Chondrocyte (in vitro differentiated cells): ENCODE measurements around the gene MAP4. TPM values are rescaled to one million over a fixed set of nuclear protein-coding genes. Genes with fewer than 3 reads are reported as not detected.

Experiments
- DNase-seq: peaks from one replicate; pipeline ENCODE4 v3.0.0; 2021; ENCODE audit warnings: mixed read lengths, low spot score
- H3K27ac Mint-ChIP-seq: one replicate; pipeline ENCODE4 v1.8.0; 2021; ENCODE audit warnings: mild to moderate bottlenecking, moderate library complexity, mixed read lengths; ENCODE audit not compliant: unreplicated experiment
- H3K27me3 Mint-ChIP-seq: 2 replicates; pipeline ENCODE4 v1.8.0; 2021; ENCODE audit warnings: low read depth, mixed read lengths
- H3K36me3 Mint-ChIP-seq: 2 replicates; pipeline ENCODE4 v1.8.0; 2021; ENCODE audit warnings: low read depth, mixed read lengths
- H3K4me1 Mint-ChIP-seq: 2 replicates; pipeline ENCODE4 v1.8.0; 2021; ENCODE audit warnings: low read depth, mild to moderate bottlenecking, mixed read lengths
- H3K4me3 Mint-ChIP-seq: one replicate; pipeline ENCODE4 v1.8.0; 2021; ENCODE audit warnings: mild to moderate bottlenecking, moderate library complexity, mixed read lengths; ENCODE audit not compliant: unreplicated experiment
- H3K9me3 Mint-ChIP-seq: 2 replicates; pipeline ENCODE4 v1.8.0; 2021; ENCODE audit warnings: low read depth, mixed read lengths
- total RNA-seq: library from RNA; stranded (reverse); gene quantifications from 3 replicates; pipeline ENCODE4 v1.2.1, GENCODE V29; 2021
- TF ChIP-seq, protein P1 (sequence below): fragments of 200-600 bp; sonication (generic); IDR thresholded peaks from 2 replicates; pipeline ENCODE4 v1.5.0; 2021; ENCODE audit warnings: antibody characterized with exemption, mild to moderate bottlenecking, moderate library complexity

MAP4 gene
- total RNA-seq, 1 donor from 2014 or later, result 401 TPM

DNA sequence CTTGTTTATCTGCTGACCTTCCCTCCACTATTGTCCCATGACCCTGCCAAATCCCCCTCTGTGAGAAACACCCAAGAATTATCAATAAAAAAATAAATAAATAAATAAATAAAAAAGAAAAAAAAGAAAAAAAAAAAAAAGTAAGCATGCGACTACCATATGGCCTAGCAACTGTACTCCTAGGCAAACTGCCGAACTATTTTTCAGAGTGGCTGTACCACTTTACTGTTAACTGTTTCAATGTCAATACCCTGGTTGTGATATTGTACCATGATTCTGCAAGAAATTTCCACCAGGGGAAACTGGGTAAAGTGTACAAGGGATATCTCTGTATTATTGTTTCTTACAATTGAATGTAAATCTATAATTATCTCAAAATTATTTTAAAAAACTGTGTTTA is 41.3 kb upstream of the MAP4 start:
- Mint-ChIP-seq H3K4me1 (peaks cover 25% of the 10 kb centered on the region), H3K36me3 (peaks cover 4% of the 10 kb centered on the region), H3K9me3 (no peaks in the 10 kb centered on the region), H3K27ac (no peak overlapping the region), H3K4me3 (no peak overlapping the region), H3K27me3 (no peaks in the 10 kb centered on the region)
- TF ChIP-seq, protein P1, sequence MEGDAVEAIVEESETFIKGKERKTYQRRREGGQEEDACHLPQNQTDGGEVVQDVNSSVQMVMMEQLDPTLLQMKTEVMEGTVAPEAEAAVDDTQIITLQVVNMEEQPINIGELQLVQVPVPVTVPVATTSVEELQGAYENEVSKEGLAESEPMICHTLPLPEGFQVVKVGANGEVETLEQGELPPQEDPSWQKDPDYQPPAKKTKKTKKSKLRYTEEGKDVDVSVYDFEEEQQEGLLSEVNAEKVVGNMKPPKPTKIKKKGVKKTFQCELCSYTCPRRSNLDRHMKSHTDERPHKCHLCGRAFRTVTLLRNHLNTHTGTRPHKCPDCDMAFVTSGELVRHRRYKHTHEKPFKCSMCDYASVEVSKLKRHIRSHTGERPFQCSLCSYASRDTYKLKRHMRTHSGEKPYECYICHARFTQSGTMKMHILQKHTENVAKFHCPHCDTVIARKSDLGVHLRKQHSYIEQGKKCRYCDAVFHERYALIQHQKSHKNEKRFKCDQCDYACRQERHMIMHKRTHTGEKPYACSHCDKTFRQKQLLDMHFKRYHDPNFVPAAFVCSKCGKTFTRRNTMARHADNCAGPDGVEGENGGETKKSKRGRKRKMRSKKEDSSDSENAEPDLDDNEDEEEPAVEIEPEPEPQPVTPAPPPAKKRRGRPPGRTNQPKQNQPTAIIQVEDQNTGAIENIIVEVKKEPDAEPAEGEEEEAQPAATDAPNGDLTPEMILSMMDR, result no peak
- no peak for DNase-seq

DNA sequence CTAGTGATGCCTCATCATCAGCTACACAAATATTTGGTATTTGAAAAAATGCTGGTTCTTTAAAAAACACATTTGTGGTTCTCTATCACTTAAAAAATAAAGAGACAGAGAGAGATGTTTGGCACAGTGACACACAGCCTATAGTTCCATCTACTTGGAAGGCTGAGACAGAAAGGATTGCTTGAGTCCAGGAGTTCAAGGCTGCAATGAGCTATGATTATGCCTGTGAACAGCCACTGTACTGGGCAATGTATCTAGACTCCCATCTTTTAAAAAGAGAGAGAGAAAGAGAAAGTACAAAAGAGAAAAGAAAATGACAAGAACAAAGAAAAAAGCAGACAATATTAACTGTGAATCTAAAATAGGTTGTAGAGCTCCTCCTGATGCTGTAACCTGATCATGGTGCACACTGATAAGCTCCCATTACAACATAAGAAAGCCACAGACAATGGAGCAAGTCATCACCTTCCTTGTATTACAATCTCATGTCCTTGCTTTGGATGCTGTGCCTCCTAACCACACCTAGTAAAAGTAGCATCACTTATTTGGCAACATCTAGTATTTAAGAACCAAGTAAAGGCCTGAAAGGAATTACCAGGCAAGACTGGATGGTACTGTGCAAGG is 31.7 kb upstream of the MAP4 start:
- Mint-ChIP-seq H3K4me3 (no peak overlapping the region), H3K36me3 (peaks cover 13% of the 10 kb centered on the region), H3K9me3 (no peaks in the 10 kb centered on the region), H3K4me1 (peaks cover 34% of the 10 kb centered on the region), H3K27me3 (no peaks in the 10 kb centered on the region), H3K27ac (peak overlapping the region; percentile 46)
- TF ChIP-seq, protein P1, result no peak
- DNase-seq, result no peak

DNA sequence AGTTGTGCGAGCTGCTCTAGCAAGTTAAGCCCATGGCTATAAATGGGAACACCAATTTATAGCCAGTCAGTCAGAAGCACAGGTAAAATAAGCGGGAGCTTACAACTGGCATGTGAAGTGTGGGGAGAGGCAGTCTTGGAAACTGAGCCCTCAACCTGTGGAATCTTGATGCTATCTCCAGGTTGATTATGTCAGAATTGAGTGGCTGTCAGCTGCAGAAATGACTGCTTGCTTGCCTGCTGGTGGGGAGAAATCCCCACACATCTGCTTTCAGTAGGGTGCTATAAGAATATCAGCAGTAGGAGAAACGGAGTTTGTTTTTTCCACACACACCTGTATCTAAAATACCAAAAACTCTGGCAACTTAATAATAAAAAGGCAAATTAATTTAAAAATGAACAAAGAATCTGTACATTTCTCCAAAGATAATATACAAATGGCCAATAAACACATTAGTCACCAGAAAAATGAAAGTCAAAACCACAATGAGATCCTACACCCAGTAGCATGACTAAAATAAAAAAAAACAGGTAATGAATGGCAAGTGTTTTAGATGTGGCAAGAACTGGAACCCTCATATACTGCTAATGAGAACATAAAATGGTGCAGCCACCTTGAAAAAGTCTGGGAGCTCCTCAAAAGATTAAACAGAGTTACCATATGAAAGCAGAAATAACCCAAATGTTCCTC is 26.0 kb upstream of the MAP4 start:
- Mint-ChIP-seq H3K36me3 (peaks cover 3% of the 10 kb centered on the region), H3K9me3 (no peaks in the 10 kb centered on the region), H3K4me1 (peaks cover 45% of the 10 kb centered on the region), H3K27ac (peak overlapping the region; percentile 76), H3K27me3 (no peaks in the 10 kb centered on the region), H3K4me3 (no peak overlapping the region)
- TF ChIP-seq, protein P1, result no peak
- DNase-seq, result no peak

DNA sequence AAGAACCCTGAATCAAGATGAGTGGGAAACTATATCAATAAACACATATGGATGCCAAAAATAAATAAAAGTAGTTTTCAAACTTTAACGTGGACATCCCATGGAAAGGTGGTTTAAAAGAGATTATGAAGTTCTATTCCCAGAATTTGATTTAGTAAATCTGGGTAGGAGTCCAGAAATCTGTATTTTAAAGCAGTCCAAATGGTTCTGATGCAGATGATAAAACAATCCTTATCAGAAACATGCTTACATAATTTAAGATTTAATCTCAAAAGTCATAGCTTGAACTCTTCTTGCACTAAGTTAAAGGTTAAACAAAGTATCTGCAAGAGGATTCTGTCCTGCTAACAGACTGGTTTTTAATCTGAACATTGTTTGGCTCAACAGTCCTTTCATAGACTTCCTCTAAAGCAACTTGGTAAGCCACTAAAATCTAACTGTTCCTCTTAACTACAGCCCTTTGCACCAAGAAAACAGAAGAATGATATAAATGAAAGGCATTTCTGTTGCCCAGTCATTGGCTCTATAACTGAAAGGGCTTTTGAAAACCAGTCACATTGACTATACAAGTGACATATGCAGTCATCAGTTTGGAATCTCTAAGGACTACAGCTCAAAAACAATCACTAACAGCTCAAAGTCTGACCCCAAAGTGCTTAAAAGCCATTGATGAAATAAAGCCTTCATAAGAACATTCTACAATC is 23.4 kb upstream of the MAP4 start:
- H3K27me3 Mint-ChIP-seq, result no peaks in the 10 kb centered on the region
- no peaks in the 10 kb centered on the region for H3K9me3 Mint-ChIP-seq
- H3K27ac Mint-ChIP-seq, result peak overlapping the region; percentile 94
- TF ChIP-seq, protein P1, result no peak
- DNase-seq, result no peak
- H3K36me3 Mint-ChIP-seq, result no peaks in the 10 kb centered on the region
- peaks cover 53% of the 10 kb centered on the region for H3K4me1 Mint-ChIP-seq
- no peak overlapping the region for H3K4me3 Mint-ChIP-seq

DNA sequence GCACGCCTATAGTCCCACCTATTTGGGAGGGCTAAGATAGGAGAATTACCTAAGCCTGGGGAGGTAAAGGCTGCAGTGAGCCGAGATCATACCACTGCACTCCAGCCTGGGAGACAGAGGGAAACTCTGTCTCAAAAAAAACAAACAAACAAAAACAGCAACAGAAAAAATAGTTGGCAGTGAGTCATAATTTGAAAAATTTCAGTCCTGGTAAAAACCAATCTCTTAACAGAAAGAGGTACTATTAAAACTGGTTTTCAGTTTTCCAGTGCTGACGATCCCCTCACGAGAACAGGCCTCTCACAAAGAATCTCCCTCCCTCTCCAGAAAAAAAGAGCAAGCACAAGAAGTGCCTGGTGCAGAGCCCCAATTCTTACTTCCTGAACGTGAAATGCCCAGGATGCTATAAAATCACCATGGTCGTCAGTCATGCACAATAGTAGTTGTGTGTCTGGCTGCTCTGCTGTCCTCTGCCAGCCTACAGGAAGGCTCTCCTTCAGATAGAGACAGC is 22.8 kb upstream of the MAP4 start:
- Mint-ChIP-seq H3K27me3 (no peaks in the 10 kb centered on the region), H3K9me3 (no peaks in the 10 kb centered on the region), H3K4me3 (peak overlapping the region; percentile 7), H3K4me1 (peaks cover 57% of the 10 kb centered on the region), H3K36me3 (peaks cover 1% of the 10 kb centered on the region), H3K27ac (peak overlapping the region; percentile 94)
- TF ChIP-seq, protein P1, result no peak
- DNase-seq, result no peak
